ENCODE measurements around the gene BTNL3. TPM values are rescaled to one million over a fixed set of nuclear protein-coding genes. Genes with fewer than 3 reads are reported as not detected.

Gene BTNL3
- total and polyA plus RNA-seq, 2 donors (not counting 3 experiments of a cell fraction or from before 2014, with no cell fraction given): not detected

DNA sequence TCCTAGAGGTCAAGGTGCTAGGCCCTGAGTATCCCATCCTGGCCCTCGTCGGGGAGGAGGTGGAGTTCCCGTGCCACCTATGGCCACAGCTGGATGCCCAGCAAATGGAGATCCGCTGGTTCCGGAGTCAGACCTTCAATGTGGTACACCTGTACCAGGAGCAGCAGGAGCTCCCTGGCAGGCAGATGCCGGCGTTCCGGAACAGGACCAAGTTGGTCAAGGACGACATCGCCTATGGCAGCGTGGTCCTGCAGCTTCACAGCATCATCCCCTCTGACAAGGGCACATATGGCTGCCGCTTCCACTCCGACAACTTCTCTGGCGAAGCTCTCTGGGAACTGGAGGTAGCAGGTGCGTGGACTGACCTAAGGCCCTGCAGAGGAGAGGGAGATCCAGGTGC is 59.3 kb downstream of the BTNL3 start:
- no peak for FAIRE-seq
- no peaks in the 10 kb centered on the region for H3K4me1 ChIP-seq (ENCODE audit: control insufficient read depth, extremely low read depth, insufficient read depth, low read length)
- no TSS peak for BruUV-seq (replicated peaks)
- POLR2A ChIA-PET: no interaction called here
- H3K9me3 ChIP-seq (replicated peaks; ENCODE audit: control insufficient read depth, insufficient read depth, low read length): no peaks in the 10 kb centered on the region
- no peaks in the 10 kb centered on the region for H3K36me3 ChIP-seq (ENCODE audit: control insufficient read depth in 2 of 2, extremely low read depth in 1 of 2, insufficient read depth in 2 of 2, low read length in 2 of 2)
- H3K27me3 ChIP-seq (ENCODE audit: control insufficient read depth in 2 of 2, insufficient read depth in 2 of 2, low read length in 2 of 2): peaks cover 5 to 14% of the 10 kb centered on the region in 2 experiments
- TF ChIP-seq POLR2A (IDR thresholded peaks at IDR 0.05; ENCODE audit: low read depth, low read length) (no peak), POLR2AphosphoS5 (IDR thresholded peaks at IDR 0.05; ENCODE audit: insufficient read depth, low read depth, low read length) (no peak), EZH2 (IDR thresholded peaks at IDR 0.05; ENCODE audit: borderline replicate concordance, low read depth, low read length, severe bottlenecking) (no peak), GATA2 (IDR thresholded peaks at IDR 0.05; ENCODE audit: insufficient read depth, insufficient read length, low read depth, low read length) (no peak), MYC (IDR thresholded peaks at IDR 0.05; ENCODE audit: low read depth, low read length) (no peak), FOS (IDR thresholded peaks at IDR 0.05; ENCODE audit: borderline replicate concordance, insufficient read depth, low read length) (no peak), JUN (IDR thresholded peaks at IDR 0.05; ENCODE audit: borderline replicate concordance, insufficient read depth, insufficient read length, low read depth) (no peak)
- TF ChIP-seq, protein P1, sequence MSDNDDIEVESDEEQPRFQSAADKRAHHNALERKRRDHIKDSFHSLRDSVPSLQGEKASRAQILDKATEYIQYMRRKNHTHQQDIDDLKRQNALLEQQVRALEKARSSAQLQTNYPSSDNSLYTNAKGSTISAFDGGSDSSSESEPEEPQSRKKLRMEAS (IDR thresholded peaks at IDR 0.05; ENCODE audit: insufficient read depth, insufficient read length): no peak
- TF ChIP-seq, protein P2, sequence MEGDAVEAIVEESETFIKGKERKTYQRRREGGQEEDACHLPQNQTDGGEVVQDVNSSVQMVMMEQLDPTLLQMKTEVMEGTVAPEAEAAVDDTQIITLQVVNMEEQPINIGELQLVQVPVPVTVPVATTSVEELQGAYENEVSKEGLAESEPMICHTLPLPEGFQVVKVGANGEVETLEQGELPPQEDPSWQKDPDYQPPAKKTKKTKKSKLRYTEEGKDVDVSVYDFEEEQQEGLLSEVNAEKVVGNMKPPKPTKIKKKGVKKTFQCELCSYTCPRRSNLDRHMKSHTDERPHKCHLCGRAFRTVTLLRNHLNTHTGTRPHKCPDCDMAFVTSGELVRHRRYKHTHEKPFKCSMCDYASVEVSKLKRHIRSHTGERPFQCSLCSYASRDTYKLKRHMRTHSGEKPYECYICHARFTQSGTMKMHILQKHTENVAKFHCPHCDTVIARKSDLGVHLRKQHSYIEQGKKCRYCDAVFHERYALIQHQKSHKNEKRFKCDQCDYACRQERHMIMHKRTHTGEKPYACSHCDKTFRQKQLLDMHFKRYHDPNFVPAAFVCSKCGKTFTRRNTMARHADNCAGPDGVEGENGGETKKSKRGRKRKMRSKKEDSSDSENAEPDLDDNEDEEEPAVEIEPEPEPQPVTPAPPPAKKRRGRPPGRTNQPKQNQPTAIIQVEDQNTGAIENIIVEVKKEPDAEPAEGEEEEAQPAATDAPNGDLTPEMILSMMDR (IDR thresholded peaks at IDR 0.05; ENCODE audit: extremely low read depth in 1 of 2, insufficient read depth in 1 of 2, low read depth in 1 of 2, low read length in 2 of 2): no peak
- DNase-seq (ENCODE audit: low read depth, low spot score): no peak
- no peak overlapping the region for H3K4me2 ChIP-seq (ENCODE audit: insufficient read depth, low read length)
- no peak overlapping the region for H3K27ac ChIP-seq (ENCODE audit: insufficient read depth, low read depth, low read length)
- H3K9me1 ChIP-seq (replicated peaks; ENCODE audit: control insufficient read depth, extremely low read depth, insufficient read depth, low read length): no peaks in the 10 kb centered on the region
- intact Hi-C loops (cut with micrococcal nuclease): no loop called here
- no peak overlapping the region for H3K4me3 ChIP-seq (replicated peaks in 1 of 3; ENCODE audit: insufficient read depth in 1 of 3, low read depth in 1 of 3, low read length in 3 of 3)
- H2AFZ ChIP-seq (ENCODE audit: low read depth, low read length): no peak overlapping the region
- H3K79me2 ChIP-seq (ENCODE audit: control insufficient read depth, insufficient read depth, low read length): no peaks in the 10 kb centered on the region
- CTCF ChIA-PET: interaction anchor here (1.0 kb wide), 1 partner anchor 40 kb away, joined by 4 read pairs; no protein-coding TSS in a partner anchor
- H3K9ac ChIP-seq (replicated peaks; ENCODE audit: extremely low read depth, insufficient read depth, low read length): no peak overlapping the region
- dilution Hi-C loops (cut with MboI; ENCODE audit: extremely low pct_ligation_motif_present, low sequenced_read_pairs): no loop called here
- H4K20me1 ChIP-seq (replicated peaks; ENCODE audit: control insufficient read depth, extremely low read depth, insufficient read depth, low read length): no peaks in the 10 kb centered on the region
